Right lobe of liver (tissue), 6 donors: ENCODE data around the gene IQSEC1. TPM values are rescaled to one million over a fixed set of nuclear protein-coding genes. Genes with fewer than 3 reads are reported as not detected.

Source experiments
- ATAC-seq, 4 donors: fragments of 200-7000 bp; cut with Tn5 transposase; one replicate each; pipeline ENCODE4 v1.9.1; 2020; ENCODE audit warnings: mild to moderate bottlenecking in 4 of 4, moderate library complexity in 4 of 4
- DNase-seq, 3 donors: peaks; one replicate each; pipeline ENCODE4 v3.0.0-alpha.2; 2020
- H3K27ac ChIP-seq, 3 donors: fragments of 200-600 bp; one replicate each; pipeline ENCODE4 v1.8.0; 2022
- H3K27me3 ChIP-seq, 2 donors: fragments of 200-600 bp; one replicate each; pipeline ENCODE4 v1.8.0; 2022
- H3K36me3 ChIP-seq, 4 donors: fragments of 200-600 bp; sonication (generic) in 1 of 4; one replicate each; pipeline versions ENCODE4 v1.5.1 to v1.8.0; 2017 to 2022; ENCODE audit warnings: control low read depth in 1 of 4
- H3K4me1 ChIP-seq, 4 donors: fragments of 200-600 bp; sonication (generic) in 1 of 4; one replicate each; pipeline versions ENCODE4 v1.5.1 to v1.8.0; 2017 to 2022; ENCODE audit warnings: control low read depth in 1 of 4
- H3K4me3 ChIP-seq, 3 donors: fragments of 200-600 bp; one replicate each; pipeline ENCODE4 v1.8.0; 2022
- H3K9me3 ChIP-seq, 4 donors: fragments of 200-600 bp; sonication (generic) in 1 of 4; one replicate each; pipeline versions ENCODE4 v1.5.1 to v1.8.0; 2017 to 2022; ENCODE audit warnings: control low read depth in 1 of 4
- POLR2A ChIP-seq: fragments of 450-650 bp; IDR thresholded peaks from one replicate; pipeline ENCODE4 v1.6.1; 2017; ENCODE audit warnings: antibody characterized with exemption, mild to moderate bottlenecking
- WGBS: methylation state at CpG from one replicate; pipeline ENCODE4 v1.1.6; 2018; ENCODE audit warnings: low coverage, low lambda C conversion rate; ENCODE audit not compliant: insufficient coverage; ENCODE audit errors: missing lambda C conversion rate; 5-methylcytosine and 5-hydroxymethylcytosine counted together
- intact Hi-C, 2 donors: fragments of 100-400 bp; cut with DNase I; formaldehyde crosslinking; loops; one replicate each; pipeline versions ENCODE4 v1.11.2 to v1.14.1; 2022
- total RNA-seq, 6 experiments: library from RNA; depleted of rRNA in 2 of 6; stranded (reverse); fragments of >200 nt in 2 of 6; fragmentation: NEBNext Ultra II Directional in 3 of 6; extraction: Animal tissue kit (Norgen Biotek cat#: 25700) in 3 of 6; gene quantifications; one replicate each; pipeline versions ENCODE4 v1.1.0 to v1.2.4, GENCODE V29; 2016 to 2023
- TF ChIP-seq, protein P1 (sequence below), 4 donors: fragments of 200-600 bp in 3 of 4; fragments of 450-650 bp in 1 of 4; IDR thresholded peaks; one replicate each; pipeline versions ENCODE4 v1.5.1 to v1.8.0; 2016 to 2022; ENCODE audit warnings: antibody characterized with exemption in 4 of 4, mild to moderate bottlenecking in 2 of 4
- donor health status: DM: no; HTN: yes; CAD: no.
- donor health status: DM: no; HTN: no; CAD: no.
- donor health status: DM: no; HTN: no; CAD: no.
- donor health status: DM: no; HTN: yes; CAD: no.
- donor health status: DM: no; HTN: yes; CAD: no.

The IQSEC1 gene
- total RNA-seq, 6 experiments from 2014 or later = 32.1 to 61.3 (median 48.9) TPM

DNA sequence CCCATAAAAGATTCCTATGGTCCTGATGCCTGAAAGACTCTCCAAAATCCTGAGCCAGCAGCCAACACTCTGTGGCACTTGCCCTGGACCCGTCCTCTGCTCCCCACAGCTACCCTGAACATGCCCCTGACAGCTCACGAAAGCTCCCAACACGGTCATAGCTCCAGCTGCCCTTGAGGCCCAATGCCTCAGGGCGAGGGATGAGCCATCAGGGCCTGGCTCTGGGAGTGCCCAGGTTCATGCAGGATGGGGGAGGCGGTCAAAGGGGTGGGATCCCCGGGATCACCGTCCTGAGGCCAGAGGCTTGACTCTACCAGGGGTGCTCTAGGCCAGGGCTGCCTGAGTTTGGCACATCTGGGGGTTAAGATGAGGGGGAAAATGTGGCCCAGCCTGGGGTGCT lies 159.1 kb downstream of the IQSEC1 start:
- no peaks in the 10 kb centered on the region for H3K4me1 ChIP-seq
- intact Hi-C loops = loop anchor here in 1 of 2 donors (10.0 kb wide), 1 partner anchor 71 kb away; no protein-coding TSS in a partner anchor
- no peak for DNase-seq
- no peak for ATAC-seq
- peaks cover 0 to 75% (median 29%) of the 10 kb centered on the region in 4 donors for H3K36me3 ChIP-seq
- WGBS = 88% methylated on average over 6 of the region's 7 CpGs
- H3K27ac ChIP-seq = no peak overlapping the region
- TF ChIP-seq, protein P1, sequence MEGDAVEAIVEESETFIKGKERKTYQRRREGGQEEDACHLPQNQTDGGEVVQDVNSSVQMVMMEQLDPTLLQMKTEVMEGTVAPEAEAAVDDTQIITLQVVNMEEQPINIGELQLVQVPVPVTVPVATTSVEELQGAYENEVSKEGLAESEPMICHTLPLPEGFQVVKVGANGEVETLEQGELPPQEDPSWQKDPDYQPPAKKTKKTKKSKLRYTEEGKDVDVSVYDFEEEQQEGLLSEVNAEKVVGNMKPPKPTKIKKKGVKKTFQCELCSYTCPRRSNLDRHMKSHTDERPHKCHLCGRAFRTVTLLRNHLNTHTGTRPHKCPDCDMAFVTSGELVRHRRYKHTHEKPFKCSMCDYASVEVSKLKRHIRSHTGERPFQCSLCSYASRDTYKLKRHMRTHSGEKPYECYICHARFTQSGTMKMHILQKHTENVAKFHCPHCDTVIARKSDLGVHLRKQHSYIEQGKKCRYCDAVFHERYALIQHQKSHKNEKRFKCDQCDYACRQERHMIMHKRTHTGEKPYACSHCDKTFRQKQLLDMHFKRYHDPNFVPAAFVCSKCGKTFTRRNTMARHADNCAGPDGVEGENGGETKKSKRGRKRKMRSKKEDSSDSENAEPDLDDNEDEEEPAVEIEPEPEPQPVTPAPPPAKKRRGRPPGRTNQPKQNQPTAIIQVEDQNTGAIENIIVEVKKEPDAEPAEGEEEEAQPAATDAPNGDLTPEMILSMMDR (IDR thresholded peaks at IDR 0.05) = no peak
- no peak overlapping the region for H3K4me3 ChIP-seq
- no peaks in the 10 kb centered on the region for H3K27me3 ChIP-seq
- H3K9me3 ChIP-seq = no peaks in the 10 kb centered on the region

DNA sequence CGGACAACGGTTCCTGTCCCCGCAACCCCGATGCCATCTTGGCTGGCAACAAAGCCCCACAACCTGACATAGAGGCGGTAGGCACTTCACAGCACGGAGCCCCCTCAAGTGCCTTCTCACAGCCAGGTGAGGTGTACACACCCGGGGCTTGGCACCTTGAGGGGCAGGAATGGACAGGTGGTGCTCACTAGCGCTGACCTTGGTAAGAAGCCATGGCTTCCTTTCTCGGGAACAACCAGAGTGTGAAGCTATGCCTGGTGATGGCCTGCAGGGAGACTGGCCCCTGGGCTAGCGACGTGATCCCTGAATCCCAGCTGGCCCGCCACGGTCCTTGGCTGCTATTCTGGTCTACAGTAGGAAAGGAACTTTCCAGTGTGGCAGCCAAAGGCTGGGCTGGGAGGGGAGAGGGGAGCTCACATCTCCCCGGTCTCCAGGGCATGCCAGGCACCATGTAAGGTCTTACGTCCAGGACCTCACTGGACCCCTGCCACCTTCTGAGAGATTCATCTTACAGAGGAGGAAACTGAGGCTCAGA lies 161.3 kb downstream of the IQSEC1 start:
- no peaks in the 10 kb centered on the region for H3K9me3 ChIP-seq
- DNase-seq (no peak), ATAC-seq (no peak)
- H3K4me3 ChIP-seq = no peak overlapping the region
- no peaks in the 10 kb centered on the region for H3K27me3 ChIP-seq
- no peaks in the 10 kb centered on the region for H3K4me1 ChIP-seq
- no peak for TF ChIP-seq POLR2A
- TF ChIP-seq, protein P1 (IDR thresholded peaks at IDR 0.05) = no peak
- H3K36me3 ChIP-seq = peaks cover 0 to 83% (median 32%) of the 10 kb centered on the region in 4 donors
- intact Hi-C loops = loop anchor here in 1 of 2 donors (10.0 kb wide), 1 partner anchor 73 kb away; no protein-coding TSS in a partner anchor
- no peak overlapping the region for H3K27ac ChIP-seq
- 82% methylated on average over 2 of the region's 15 CpGs for WGBS

DNA sequence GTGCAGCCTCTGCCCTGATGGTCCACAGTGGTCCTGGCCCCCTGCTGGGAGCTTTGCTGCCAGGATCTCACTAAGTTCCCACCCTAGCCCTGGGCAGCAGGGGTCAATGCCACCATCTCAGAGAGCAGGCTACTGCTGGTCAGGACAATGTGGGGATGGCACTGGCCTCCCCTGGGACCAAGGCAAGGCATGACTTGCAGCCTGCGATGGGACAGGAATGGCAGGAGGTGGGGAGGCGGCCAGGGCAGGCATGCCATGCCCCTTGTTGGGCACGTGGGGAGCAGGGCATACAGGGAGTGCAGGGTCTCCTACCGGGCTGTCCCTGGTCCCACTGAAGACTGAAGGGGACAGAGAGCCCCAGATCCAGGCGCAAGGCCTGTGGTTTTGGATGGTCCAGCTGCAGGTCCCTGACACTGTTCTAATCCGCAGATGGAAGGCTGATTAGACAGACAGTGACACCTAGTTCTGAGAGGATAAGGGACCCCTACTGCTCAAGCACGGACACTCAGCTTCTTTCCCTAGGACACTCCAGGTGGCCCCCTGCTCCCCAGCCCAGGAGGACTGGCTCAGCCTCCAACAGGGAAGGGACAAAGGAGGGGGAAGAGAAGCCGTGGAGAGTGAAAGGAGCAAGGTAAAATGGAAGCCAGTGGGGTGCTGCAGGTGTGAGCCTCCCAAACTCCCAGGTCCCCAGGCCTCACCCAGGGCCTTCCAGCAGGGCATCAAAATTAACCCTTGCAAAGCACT lies 162.7 kb downstream of the IQSEC1 start:
- intact Hi-C loops = loop anchor here in 1 of 2 donors (10.0 kb wide), 1 partner anchor 74 kb away; no protein-coding TSS in a partner anchor
- WGBS = 72% methylated on average over 2 of the region's 8 CpGs
- Histone ChIP-seq H3K4me3 (no peak overlapping the region), H3K27me3 (no peaks in the 10 kb centered on the region), H3K9me3 (no peaks in the 10 kb centered on the region), H3K27ac (no peak overlapping the region), H3K36me3 (peaks cover 0 to 88% (median 39%) of the 10 kb centered on the region in 4 donors), H3K4me1 (no peaks in the 10 kb centered on the region)
- no peak for DNase-seq
- TF ChIP-seq, protein P1 (IDR thresholded peaks at IDR 0.05) = no peak
- no peak for TF ChIP-seq POLR2A
- ATAC-seq = no peak

DNA sequence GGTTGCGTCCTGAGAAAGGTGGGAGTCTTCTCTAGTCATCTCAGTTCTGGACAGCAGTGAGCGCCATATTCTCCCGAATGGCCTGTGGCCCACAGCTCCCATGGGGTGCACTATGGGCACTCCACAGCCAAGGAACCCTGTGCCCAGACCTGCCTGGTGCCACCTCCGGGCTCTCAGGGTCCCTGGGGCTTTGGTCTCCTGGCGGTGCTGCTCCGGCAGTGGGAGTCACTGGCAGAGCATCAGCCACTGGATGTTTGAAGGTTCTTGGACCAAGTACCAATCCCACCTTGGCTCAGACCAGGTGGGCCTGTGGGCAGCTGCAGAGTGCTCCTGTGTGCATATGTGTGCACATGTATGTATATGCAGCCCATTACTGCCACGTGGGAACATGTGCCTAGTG lies 163.5 kb downstream of the IQSEC1 start:
- ATAC-seq = no peak
- peaks cover 0 to 87% (median 37%) of the 10 kb centered on the region in 4 donors for H3K36me3 ChIP-seq
- TF ChIP-seq POLR2A = no peak
- TF ChIP-seq, protein P1 (IDR thresholded peaks at IDR 0.05) = no peak
- 71% methylated on average over 1 of the region's 7 CpGs for WGBS
- no peak overlapping the region for H3K4me3 ChIP-seq
- H3K27ac ChIP-seq = no peak overlapping the region
- intact Hi-C loops = loop anchor here (10.0 kb wide), 1 partner anchor 75 kb away; no protein-coding TSS in a partner anchor
- no peaks in the 10 kb centered on the region for H3K27me3 ChIP-seq
- DNase-seq = no peak
- H3K4me1 ChIP-seq = no peaks in the 10 kb centered on the region
- H3K9me3 ChIP-seq = no peaks in the 10 kb centered on the region
